Liver (tissue), 3 donors: ENCODE results near the gene GALNTL6.

Experiments
- JUND ChIP-seq, 2 donors: IDR thresholded peaks; 2 replicates each; pipeline ENCODE4 v1.6.1; 2016; ENCODE audit warnings: antibody characterized with exemption in 2 of 2
- RAD21 ChIP-seq, 2 donors: IDR thresholded peaks; 2 replicates each; pipeline ENCODE4 v1.6.1; 2016; ENCODE audit warnings: antibody characterized with exemption in 2 of 2, mild to moderate bottlenecking in 2 of 2
- TAF1 ChIP-seq: conservative IDR thresholded peaks from 2 replicates; pipeline ENCODE4 v1.6.1; 2016; ENCODE audit warnings: antibody characterized with exemption, mild to moderate bottlenecking
- TF ChIP-seq, protein P1 (sequence below): fragments of 150-350 bp; IDR thresholded peaks from 2 replicates; pipeline ENCODE4 v1.5.1; 2017; ENCODE audit warnings: improper control_type of control experiment, low read depth, low read length; ENCODE audit not compliant: missing input control
- TF ChIP-seq, protein P2 (sequence below): IDR thresholded peaks from 2 replicates; pipeline ENCODE4 v1.6.1; 2016; ENCODE audit warnings: antibody characterized with exemption, mild to moderate bottlenecking
- donor health status: healthy.
- donor health status: healthy.

DNA sequence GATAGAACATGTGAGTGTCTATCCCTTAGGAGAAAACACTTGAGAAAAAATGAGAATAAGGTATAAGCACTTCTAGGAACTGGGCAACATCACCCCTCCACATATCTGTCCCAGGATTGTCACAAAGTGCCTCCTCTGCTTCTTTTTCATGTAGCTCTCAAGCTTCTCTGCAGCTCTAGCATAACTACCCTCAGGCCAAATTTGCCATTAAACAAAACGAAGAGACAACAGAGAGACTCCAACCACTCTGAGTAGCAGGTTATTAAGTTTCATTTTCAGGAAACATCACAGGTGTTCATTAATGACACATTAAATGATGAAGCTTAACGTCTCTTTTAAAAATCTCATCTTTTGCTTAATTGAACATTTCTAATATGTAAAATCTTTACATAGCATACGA is 580.0 kb downstream of the GALNTL6 start:
- TF ChIP-seq, protein P1, sequence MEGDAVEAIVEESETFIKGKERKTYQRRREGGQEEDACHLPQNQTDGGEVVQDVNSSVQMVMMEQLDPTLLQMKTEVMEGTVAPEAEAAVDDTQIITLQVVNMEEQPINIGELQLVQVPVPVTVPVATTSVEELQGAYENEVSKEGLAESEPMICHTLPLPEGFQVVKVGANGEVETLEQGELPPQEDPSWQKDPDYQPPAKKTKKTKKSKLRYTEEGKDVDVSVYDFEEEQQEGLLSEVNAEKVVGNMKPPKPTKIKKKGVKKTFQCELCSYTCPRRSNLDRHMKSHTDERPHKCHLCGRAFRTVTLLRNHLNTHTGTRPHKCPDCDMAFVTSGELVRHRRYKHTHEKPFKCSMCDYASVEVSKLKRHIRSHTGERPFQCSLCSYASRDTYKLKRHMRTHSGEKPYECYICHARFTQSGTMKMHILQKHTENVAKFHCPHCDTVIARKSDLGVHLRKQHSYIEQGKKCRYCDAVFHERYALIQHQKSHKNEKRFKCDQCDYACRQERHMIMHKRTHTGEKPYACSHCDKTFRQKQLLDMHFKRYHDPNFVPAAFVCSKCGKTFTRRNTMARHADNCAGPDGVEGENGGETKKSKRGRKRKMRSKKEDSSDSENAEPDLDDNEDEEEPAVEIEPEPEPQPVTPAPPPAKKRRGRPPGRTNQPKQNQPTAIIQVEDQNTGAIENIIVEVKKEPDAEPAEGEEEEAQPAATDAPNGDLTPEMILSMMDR = no peak
- TF ChIP-seq TAF1 = no peak
- no peak for TF ChIP-seq RAD21 (IDR thresholded peaks at IDR 0.05)
- TF ChIP-seq, protein P2, sequence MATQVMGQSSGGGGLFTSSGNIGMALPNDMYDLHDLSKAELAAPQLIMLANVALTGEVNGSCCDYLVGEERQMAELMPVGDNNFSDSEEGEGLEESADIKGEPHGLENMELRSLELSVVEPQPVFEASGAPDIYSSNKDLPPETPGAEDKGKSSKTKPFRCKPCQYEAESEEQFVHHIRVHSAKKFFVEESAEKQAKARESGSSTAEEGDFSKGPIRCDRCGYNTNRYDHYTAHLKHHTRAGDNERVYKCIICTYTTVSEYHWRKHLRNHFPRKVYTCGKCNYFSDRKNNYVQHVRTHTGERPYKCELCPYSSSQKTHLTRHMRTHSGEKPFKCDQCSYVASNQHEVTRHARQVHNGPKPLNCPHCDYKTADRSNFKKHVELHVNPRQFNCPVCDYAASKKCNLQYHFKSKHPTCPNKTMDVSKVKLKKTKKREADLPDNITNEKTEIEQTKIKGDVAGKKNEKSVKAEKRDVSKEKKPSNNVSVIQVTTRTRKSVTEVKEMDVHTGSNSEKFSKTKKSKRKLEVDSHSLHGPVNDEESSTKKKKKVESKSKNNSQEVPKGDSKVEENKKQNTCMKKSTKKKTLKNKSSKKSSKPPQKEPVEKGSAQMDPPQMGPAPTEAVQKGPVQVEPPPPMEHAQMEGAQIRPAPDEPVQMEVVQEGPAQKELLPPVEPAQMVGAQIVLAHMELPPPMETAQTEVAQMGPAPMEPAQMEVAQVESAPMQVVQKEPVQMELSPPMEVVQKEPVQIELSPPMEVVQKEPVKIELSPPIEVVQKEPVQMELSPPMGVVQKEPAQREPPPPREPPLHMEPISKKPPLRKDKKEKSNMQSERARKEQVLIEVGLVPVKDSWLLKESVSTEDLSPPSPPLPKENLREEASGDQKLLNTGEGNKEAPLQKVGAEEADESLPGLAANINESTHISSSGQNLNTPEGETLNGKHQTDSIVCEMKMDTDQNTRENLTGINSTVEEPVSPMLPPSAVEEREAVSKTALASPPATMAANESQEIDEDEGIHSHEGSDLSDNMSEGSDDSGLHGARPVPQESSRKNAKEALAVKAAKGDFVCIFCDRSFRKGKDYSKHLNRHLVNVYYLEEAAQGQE = no peak
- TF ChIP-seq JUND (IDR thresholded peaks at IDR 0.05) = no peak
